GM19467 (cell line): ENCODE measurements around the gene PPFIBP1.
"Not testable (repeated sequence)": the region's sequence is repeated elsewhere in the genome, so short reads cannot be mapped to it uniquely, and the experiment has no call there.

Experiments
- ATAC-seq: cut with Tn5 transposase; IDR thresholded peaks from one replicate; pipeline ENCODE4 v1.9.1; 2021; ENCODE audit warnings: mild to moderate bottlenecking, moderate library complexity; ENCODE audit not compliant: unreplicated experiment

Gene PPFIBP1

GRCh38 chr12:27652174-27652763 lies 128.3 kb downstream of the PPFIBP1 start:
- no peak for ATAC-seq

GRCh38 chr12:27653661-27654060 lies 129.7 kb downstream of the PPFIBP1 start:
- ATAC-seq, result no peak

- ATAC-seq, result not testable (repeated sequence)
Observed at GRCh38 chr12:27655476-27655875, 131.5 kb downstream of the PPFIBP1 start.

- no peak for ATAC-seq
Observed at GRCh38 chr12:27657296-27657695, 133.3 kb downstream of the PPFIBP1 start.

GRCh38 chr12:27665704-27666103 lies 141.7 kb downstream of the PPFIBP1 start:
- no peak for ATAC-seq

GRCh38 chr12:27666510-27666909 lies 142.5 kb downstream of the PPFIBP1 start:
- no peak for ATAC-seq

GRCh38 chr12:27667540-27667939 lies 143.5 kb downstream of the PPFIBP1 start:
- no peak for ATAC-seq

- ATAC-seq, result no peak
Observed at GRCh38 chr12:27672051-27672450, 148.0 kb downstream of the PPFIBP1 start.

GRCh38 chr12:27672643-27673042 lies 148.6 kb downstream of the PPFIBP1 start:
- ATAC-seq, result no peak

GRCh38 chr12:27673101-27673718 lies 149.2 kb downstream of the PPFIBP1 start:
- ATAC-seq, result no peak

GRCh38 chr12:27674989-27675388 lies 151.0 kb downstream of the PPFIBP1 start:
- no peak for ATAC-seq

- ATAC-seq, result no peak
Observed at GRCh38 chr12:27680619-27681018, 156.6 kb downstream of the PPFIBP1 start.

GRCh38 chr12:27682534-27682933 lies 158.5 kb downstream of the PPFIBP1 start:
- ATAC-seq, result no peak

GRCh38 chr12:27685274-27685673 lies 161.3 kb downstream of the PPFIBP1 start:
- no peak for ATAC-seq

GRCh38 chr12:27686147-27686546 lies 162.1 kb downstream of the PPFIBP1 start:
- ATAC-seq, result no peak

GRCh38 chr12:27688671-27689070 lies 164.7 kb downstream of the PPFIBP1 start:
- no peak for ATAC-seq

- no peak for ATAC-seq
Observed at GRCh38 chr12:27689558-27690180, 165.7 kb downstream of the PPFIBP1 start.

GRCh38 chr12:27693403-27693802 lies 169.4 kb downstream of the PPFIBP1 start:
- no peak for ATAC-seq

GRCh38 chr12:27695556-27696292 lies 171.7 kb downstream of the PPFIBP1 start:
- ATAC-seq, result no peak

- no peak for ATAC-seq
Observed at GRCh38 chr12:27696293-27696652, 172.3 kb downstream of the PPFIBP1 start, which contains the start of gene REP15. TSS of gene REP15 (plus strand) at chr12:27696447. CDS start at chr12:27696563, 116 bp downstream.

GRCh38 chr12:27696864-27697564 lies 173.0 kb downstream of the PPFIBP1 start:
- ATAC-seq, result no peak
